Measurements from ENCODE around the gene CAMK2N2. TPM values are rescaled to one million over a fixed set of nuclear protein-coding genes. Genes with fewer than 3 reads are reported as not detected.

Gene CAMK2N2
- 0.24 TPM in 1 of 2 replicates, not detected in the other for total RNA-seq

DNA sequence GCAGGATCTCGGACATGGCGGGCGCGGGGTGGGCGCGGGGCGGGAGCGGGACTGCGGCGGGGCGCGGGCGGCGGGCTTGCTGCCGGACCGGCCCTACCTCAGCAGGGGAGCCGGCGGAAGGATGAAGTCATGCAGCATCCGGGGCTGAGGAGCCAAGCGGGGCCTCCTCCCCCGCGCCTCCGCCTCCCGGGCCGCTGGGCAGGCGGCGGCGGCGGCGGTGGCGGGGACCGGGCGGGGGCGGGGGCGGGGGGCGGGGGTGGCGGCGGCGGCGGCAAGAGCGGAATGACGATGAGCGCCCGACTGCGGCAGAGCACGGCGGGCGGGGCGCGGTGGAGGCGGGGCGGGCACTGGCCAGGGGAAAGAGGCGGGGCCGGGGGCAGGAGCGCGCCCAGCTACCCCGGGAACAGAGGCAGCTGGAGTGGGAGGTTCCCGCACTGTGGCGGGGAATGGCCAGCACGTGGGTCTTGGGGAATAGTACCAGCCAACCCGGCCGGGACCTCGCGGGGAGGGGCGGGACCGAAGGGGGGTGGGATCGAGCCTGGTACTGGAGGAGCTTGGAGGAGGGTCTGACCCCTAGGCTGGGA, at the start of gene CAMK2N2:
CAMK2N2 (minus strand) TSS at position 284 of the 584 bp plus-strand sequence; CDS start at position 16, 268 bp downstream.

DNA sequence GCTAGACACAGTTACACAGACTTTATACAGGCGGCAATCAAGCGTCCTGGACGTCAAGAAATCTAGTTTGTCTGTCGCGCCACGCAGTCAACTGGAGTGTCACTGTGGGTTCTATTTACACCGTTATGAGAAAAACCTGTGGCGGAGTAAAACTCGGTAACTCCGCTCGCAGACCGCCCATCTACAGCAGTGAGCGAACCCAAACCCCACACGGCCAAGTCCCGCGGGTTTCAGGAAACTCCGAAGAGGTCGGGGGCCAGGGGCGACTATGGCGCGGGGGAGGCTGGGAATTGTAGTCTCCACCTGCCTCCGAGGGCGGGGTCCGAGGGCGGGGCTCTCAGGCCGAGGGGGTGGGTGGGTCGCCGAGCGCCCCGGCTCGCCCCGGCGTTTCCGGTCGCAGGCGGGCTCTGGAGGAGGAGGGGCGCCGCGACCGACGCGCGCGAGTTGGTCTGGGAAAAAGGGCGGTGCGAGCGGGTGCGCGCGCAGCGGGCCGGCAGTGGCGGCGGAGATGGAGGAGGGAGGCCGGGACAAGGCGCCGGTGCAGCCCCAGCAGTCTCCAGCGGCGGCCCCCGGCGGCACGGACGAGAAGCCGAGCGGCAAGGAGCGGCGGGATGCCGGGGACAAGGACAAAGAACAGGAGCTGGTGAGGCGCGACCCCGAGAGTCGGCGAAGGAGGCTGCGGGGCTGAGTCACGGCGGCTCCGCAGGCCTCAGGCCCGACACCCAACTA, 37.6 kb upstream of the CAMK2N2 start, which contains the start of gene PSMD2:
PSMD2 (plus strand) TSS at position 483 of the 729 bp plus-strand sequence; CDS start at position 509, 26 bp downstream.

DNA sequence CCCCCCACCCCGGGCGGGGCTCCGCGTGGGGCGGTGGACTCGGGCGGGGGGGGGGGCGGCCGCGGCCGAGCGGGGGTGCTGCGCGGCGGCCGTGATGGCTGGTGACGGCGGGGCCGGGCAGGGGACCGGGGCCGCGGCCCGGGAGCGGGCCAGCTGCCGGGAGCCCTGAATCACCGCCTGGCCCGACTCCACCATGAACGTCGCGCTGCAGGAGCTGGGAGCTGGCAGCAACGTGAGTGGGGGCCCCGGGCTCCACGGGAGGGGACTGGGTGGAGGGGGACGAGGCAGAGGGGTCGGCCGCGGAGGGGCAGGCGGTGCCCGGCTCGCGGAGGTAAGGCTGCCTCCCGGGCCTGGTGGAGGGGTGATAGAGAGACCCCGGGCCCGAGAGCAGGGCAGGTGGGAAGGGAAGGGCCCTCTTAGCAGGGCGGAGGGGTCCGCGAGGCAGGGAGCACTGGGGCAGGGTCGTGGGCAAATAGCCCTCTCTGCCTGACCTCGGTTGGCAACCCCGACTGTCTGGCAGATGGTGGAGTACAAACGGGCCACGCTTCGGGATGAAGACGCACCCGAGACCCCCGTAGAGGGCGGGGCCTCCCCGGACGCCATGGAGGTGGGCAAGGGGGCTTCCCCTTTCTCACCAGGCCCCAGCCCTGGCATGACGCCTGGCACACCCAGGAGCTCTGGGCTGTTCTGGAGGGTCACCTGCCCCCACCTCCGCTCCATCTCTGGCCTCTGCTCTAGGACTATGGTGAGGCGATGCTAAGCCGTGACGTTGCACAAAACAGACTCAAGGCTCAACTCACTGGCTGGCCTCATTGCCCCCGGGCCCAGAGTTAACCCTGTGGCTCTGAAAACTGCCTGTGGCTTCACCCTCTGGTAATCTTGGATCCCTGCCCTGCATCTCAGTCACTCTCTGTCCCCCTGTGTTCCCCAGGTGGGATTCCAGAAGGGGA, 14.9 kb upstream of the CAMK2N2 start, which contains the start of gene ECE2:
ECE2 (plus strand) TSS at position 62 of the 950 bp plus-strand sequence; CDS start at position 194, 132 bp downstream.

DNA sequence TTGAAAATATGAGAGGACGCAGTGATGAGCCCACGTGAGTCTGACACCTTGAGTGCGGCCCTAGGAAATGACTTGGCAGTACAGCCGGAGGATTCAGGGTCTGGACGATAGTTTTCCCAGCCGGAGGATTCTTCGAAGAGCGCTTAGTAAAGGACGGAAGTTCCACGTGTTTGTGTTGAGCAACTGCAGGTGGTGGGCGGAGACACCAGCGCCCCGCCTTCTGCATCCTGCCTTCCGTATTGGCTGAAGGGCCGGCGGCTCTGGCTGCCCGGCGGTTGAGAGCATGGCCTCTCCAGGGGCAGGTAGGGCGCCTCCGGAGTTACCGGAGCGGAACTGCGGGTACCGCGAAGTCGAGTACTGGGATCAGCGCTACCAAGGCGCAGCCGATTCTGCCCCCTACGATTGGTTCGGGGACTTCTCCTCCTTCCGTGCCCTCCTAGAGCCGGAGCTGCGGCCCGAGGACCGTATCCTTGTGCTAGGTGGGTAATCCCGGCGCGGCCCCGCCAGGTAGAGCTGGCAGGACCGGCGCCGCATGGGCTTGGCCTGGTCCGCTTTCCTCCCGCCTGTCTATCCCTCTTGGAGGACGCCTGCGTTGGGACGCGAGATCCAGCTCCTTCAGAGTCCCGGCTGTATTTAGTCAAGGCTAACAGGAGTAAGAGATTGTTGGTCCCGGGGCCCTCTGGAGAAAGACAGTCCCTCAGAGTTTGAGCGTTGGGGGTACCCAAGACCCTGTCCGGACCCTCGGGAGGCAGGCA, 11.8 kb downstream of the CAMK2N2 start, which contains the start of gene EEF1AKMT4:
EEF1AKMT4 (plus strand) TSS at position 261 of the 755 bp plus-strand sequence; CDS start at position 284, 23 bp downstream.

DNA sequence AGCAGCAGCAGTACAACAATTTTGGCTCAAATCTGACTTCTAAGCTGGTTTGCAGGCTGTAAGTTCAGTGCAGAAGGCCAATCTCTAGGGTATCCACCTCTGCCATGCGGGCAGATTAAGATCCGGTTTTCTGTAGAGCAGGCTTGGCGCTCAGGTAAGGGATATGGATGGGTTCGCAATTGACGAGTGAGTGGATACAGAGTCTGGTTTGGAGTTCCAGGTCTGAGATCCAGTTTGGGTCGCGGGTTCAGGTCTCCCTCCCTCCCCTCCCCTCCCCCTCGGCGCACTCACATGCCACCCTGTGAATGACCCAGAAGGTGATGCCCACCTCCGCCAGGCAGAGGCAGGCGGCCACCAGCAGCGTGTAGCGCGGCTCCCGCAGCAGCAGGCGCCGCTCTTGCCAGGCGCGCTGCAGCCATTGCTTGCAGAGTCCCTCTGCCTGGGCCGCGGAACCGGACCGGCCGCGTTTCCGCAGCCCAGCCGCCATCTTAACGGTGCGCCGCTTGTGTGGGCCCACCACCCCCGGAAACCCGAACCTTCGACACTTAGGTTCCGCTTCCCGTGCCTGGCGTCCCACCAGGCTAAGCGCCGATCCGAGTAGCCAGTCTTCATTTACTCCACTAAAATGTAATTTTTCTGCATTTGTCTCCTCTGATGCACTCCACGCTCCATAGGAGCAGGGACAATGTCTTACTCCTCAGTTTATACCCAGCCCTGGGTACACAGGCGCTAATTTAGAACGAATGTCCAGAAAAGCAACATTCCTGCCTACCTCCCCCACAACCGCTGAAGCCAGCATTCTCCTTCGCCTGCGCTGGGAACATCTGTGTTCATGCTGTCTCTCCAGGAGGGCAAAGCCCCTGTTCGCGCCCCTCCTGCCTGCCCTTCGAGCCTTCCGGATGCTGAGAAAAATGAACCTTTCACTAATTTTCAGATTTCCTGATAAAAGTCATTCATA, 12.6 kb downstream of the CAMK2N2 start, which contains the start of gene ALG3:
ALG3 (minus strand) TSS at position 509 of the 958 bp plus-strand sequence; CDS start at position 487, 22 bp downstream.

DNA sequence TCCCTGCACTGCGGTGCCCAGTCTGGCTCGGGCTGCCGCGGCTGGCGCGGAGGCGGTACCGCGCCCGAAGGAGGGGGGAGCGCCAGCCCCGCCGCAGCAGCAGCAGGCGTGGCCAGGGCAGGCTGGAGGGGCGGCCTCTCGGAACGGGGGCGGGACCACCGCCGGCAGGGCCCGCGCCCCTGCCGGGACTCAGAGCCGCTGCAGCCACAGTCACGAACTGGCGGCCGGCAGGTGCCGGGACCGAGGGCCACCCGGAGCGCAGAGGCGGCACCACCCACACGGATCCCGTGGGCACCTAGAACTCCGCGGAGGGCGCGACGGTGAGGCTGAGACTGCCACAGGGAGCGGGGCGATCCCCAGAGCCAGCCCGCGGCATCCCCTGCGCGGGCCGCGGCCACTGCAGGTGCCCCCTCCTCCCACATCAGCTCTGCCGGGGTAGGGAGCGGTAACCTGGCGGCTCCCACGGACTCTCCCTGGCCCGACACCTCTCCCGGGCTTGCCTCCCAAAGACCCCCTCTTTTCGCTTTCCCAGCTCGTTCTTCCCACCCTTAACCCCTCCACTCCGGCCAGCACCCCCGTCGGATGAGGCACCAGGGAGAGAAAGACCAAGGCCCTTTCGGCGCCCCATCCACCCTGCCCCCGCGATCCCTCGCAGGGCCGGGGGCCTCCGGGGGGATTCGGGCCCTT, 31.8 kb downstream of the CAMK2N2 start, which contains the start of gene VWA5B2:
VWA5B2 (plus strand) TSS at position 192 of the 687 bp plus-strand sequence. CDS start 944 bp downstream, outside the sequence.

Other genes starting within 250 kb of the CAMK2N2 start
- 14.7 and 18.3 TPM in 2 replicates for gene ABCC5, start 243.7 kb downstream of the CAMK2N2 start, total RNA-seq
- not detected in 2 replicates for gene HTR3D, start 229.8 kb downstream of the CAMK2N2 start, total RNA-seq
- not detected in 2 replicates for gene HTR3C, start 208.5 kb downstream of the CAMK2N2 start, total RNA-seq
- not detected in 2 replicates for gene HTR3E, start 164.5 kb downstream of the CAMK2N2 start, total RNA-seq
- gene EIF2B5, start 126.2 kb downstream of the CAMK2N2 start, total RNA-seq = 29.6 and 39.4 TPM in 2 replicates
- gene DVL3, start 106.2 kb downstream of the CAMK2N2 start, total RNA-seq = 20.7 and 29.2 TPM in 2 replicates
- 138 and 186 TPM in 2 replicates for gene AP2M1, start 86.7 kb downstream of the CAMK2N2 start, total RNA-seq
- 39.3 and 65.2 TPM in 2 replicates for gene ABCF3, start 75.4 kb downstream of the CAMK2N2 start, total RNA-seq
- not detected in 2 replicates for gene VWA5B2, start 32.0 kb downstream of the CAMK2N2 start, total RNA-seq
- 47.5 and 50.3 TPM in 2 replicates for gene ALG3, start 12.6 kb downstream of the CAMK2N2 start, total RNA-seq
- 13.7 and 13.9 TPM in 2 replicates for gene EEF1AKMT4, start 11.9 kb downstream of the CAMK2N2 start, total RNA-seq
- under 0.01 TPM in 1 of 2 replicates, not detected in the other for gene ECE2, start 14.5 kb upstream of the CAMK2N2 start, total RNA-seq
- 281 and 514 TPM in 2 replicates for gene PSMD2, start 37.7 kb upstream of the CAMK2N2 start, total RNA-seq
- 211 and 259 TPM in 2 replicates for gene EIF4G1, start 53.1 kb upstream of the CAMK2N2 start, total RNA-seq
- gene FAM131A, start 76.0 kb upstream of the CAMK2N2 start, total RNA-seq = 24.3 and 27.5 TPM in 2 replicates
- 2.6 and 3.1 TPM in 2 replicates for gene CLCN2, start 100.1 kb upstream of the CAMK2N2 start, total RNA-seq
- gene POLR2H, start 100.2 kb upstream of the CAMK2N2 start, total RNA-seq = 68.6 and 117 TPM in 2 replicates
- not detected in 2 replicates for gene THPO, start 116.7 kb upstream of the CAMK2N2 start, total RNA-seq
- gene CHRD, start 118.5 kb upstream of the CAMK2N2 start, total RNA-seq = 0.48 TPM in 1 of 2 replicates, not detected in the other

Data from tracheal epithelial cell (primary cell).